Mesothelial cell of epicardium (in vitro differentiated cells): ENCODE results near the gene DAAM1. TPM values are rescaled to one million over a fixed set of nuclear protein-coding genes. Genes with fewer than 3 reads are reported as not detected.

Source experiments
- DNase-seq, 2 experiments: peaks; one replicate each; pipeline ENCODE4 v3.0.0; 2021; ENCODE audit warnings: low spot score in 2 of 2; ENCODE audit not compliant: unreplicated experiment in 2 of 2
- H3K27ac Mint-ChIP-seq: 2 replicates; pipeline ENCODE4 v1.8.0; 2021; ENCODE audit warnings: mixed read lengths
- H3K27me3 Mint-ChIP-seq: 2 replicates; pipeline ENCODE4 v1.8.0; 2021; ENCODE audit warnings: low read depth, mixed read lengths
- H3K36me3 Mint-ChIP-seq: 2 replicates; pipeline ENCODE4 v1.8.0; 2021; ENCODE audit warnings: mixed read lengths
- H3K4me1 Mint-ChIP-seq: 2 replicates; pipeline ENCODE4 v1.8.0; 2021; ENCODE audit warnings: mixed read lengths
- H3K4me3 Mint-ChIP-seq: 2 replicates; pipeline ENCODE4 v1.8.0; 2021; ENCODE audit warnings: mild to moderate bottlenecking, moderate library complexity, mixed read lengths
- H3K9me3 Mint-ChIP-seq: 2 replicates; pipeline ENCODE4 v1.8.0; 2021; ENCODE audit warnings: mixed read lengths
- CTCF ChIP-seq: fragments of 200-600 bp; sonication (generic); IDR thresholded peaks from one replicate; pipeline ENCODE4 v1.5.0; 2021; ENCODE audit warnings: antibody characterized with exemption; ENCODE audit not compliant: unreplicated experiment
- total RNA-seq: library from RNA; stranded (reverse); gene quantifications from 3 replicates; pipeline ENCODE4 v1.2.1, GENCODE V29; 2021

Gene DAAM1
- total RNA-seq, 1 donor from 2014 or later = 44.2 TPM

- DNase-seq = no peak
- H3K4me1 Mint-ChIP-seq = peaks cover 10% of the 10 kb centered on the region
Observed at GRCh38 chr14:59268011-59268410, 79.5 kb downstream of the DAAM1 start.

DNA sequence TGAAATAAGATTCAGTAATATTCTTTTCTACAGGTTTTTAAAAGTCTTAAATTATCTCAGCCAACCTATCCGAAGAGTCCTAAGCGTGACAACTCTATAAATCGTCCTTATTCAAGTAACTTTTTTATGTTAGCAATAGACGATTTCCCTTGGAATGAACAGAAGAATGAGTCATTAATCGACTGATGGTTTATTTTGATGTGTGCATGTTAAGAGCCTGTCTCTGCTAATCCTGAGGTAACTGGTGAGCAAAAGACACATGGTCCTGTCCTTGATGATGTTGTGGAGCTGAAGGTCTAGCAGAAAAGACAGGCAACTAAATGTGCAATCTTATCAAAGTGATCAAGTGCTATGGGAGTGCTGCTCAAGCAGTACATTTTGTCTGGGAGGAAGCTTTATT, 80.4 kb downstream of the DAAM1 start:
- Mint-ChIP-seq H3K4me1 (peaks cover 14% of the 10 kb centered on the region), H3K9me3 (peaks cover 6% of the 10 kb centered on the region), H3K27me3 (no peaks in the 10 kb centered on the region), H3K36me3 (peaks cover 20% of the 10 kb centered on the region), H3K4me3 (no peak overlapping the region), H3K27ac (no peak overlapping the region)
- no peak for TF ChIP-seq CTCF
- no peak for DNase-seq

More at GRCh38 chr14:59268011-59268410, 79.5 kb downstream of the DAAM1 start:
- Mint-ChIP-seq H3K36me3 (peaks cover 24% of the 10 kb centered on the region), H3K4me3 (no peak overlapping the region), H3K27ac (no peak overlapping the region), H3K27me3 (no peaks in the 10 kb centered on the region), H3K9me3 (peaks cover 6% of the 10 kb centered on the region)
- TF ChIP-seq CTCF = no peak

- Mint-ChIP-seq H3K9me3 (peaks cover 6% of the 10 kb centered on the region), H3K4me3 (no peak overlapping the region), H3K27ac (no peak overlapping the region), H3K4me1 (peaks cover 16% of the 10 kb centered on the region), H3K36me3 (peaks cover 19% of the 10 kb centered on the region), H3K27me3 (no peaks in the 10 kb centered on the region)
- DNase-seq = no peak
- no peak for TF ChIP-seq CTCF
Observed at GRCh38 chr14:59269466-59269865, 81.0 kb downstream of the DAAM1 start.

- H3K27ac Mint-ChIP-seq = no peak overlapping the region
- H3K36me3 Mint-ChIP-seq = peaks cover 11% of the 10 kb centered on the region
- H3K4me1 Mint-ChIP-seq = peaks cover 26% of the 10 kb centered on the region
- no peak for DNase-seq
- peaks cover 6% of the 10 kb centered on the region for H3K9me3 Mint-ChIP-seq
- TF ChIP-seq CTCF = no peak
- no peaks in the 10 kb centered on the region for H3K27me3 Mint-ChIP-seq
- no peak overlapping the region for H3K4me3 Mint-ChIP-seq
Observed at GRCh38 chr14:59271256-59271655, 82.8 kb downstream of the DAAM1 start.

GRCh38 chr14:59271734-59272133, 83.3 kb downstream of the DAAM1 start:
- H3K27ac Mint-ChIP-seq = no peak overlapping the region
- peaks cover 11% of the 10 kb centered on the region for H3K36me3 Mint-ChIP-seq
- DNase-seq = no peak
- no peak for TF ChIP-seq CTCF
- no peaks in the 10 kb centered on the region for H3K27me3 Mint-ChIP-seq
- H3K9me3 Mint-ChIP-seq = peaks cover 6% of the 10 kb centered on the region
- H3K4me1 Mint-ChIP-seq = peaks cover 26% of the 10 kb centered on the region
- H3K4me3 Mint-ChIP-seq = no peak overlapping the region

- TF ChIP-seq CTCF = no peak
- no peak overlapping the region for H3K27ac Mint-ChIP-seq
- peaks cover 6% of the 10 kb centered on the region for H3K9me3 Mint-ChIP-seq
Observed at GRCh38 chr14:59272633-59273032, 84.2 kb downstream of the DAAM1 start.

More at GRCh38 chr14:59272633-59273032, 84.2 kb downstream of the DAAM1 start:
- Mint-ChIP-seq H3K4me3 (no peak overlapping the region), H3K36me3 (peaks cover 11% of the 10 kb centered on the region), H3K27me3 (no peaks in the 10 kb centered on the region), H3K4me1 (peaks cover 26% of the 10 kb centered on the region)
- DNase-seq = no peak
